Measurements from ENCODE around the gene PACS1. TPM values are rescaled to one million over a fixed set of nuclear protein-coding genes. Genes with fewer than 3 reads are reported as not detected.
A peak's percentile ranks its signal among the peaks of the same experiment; 100 is the strongest.
"Not testable (repeated sequence)": the region's sequence is repeated elsewhere in the genome, so short reads cannot be mapped to it uniquely, and the experiment has no call there.

Gene PACS1
- total and polyA plus RNA-seq, 2 donors (not counting 1 experiment from before 2014, with no cell fraction given), result 131 to 303 TPM

DNA sequence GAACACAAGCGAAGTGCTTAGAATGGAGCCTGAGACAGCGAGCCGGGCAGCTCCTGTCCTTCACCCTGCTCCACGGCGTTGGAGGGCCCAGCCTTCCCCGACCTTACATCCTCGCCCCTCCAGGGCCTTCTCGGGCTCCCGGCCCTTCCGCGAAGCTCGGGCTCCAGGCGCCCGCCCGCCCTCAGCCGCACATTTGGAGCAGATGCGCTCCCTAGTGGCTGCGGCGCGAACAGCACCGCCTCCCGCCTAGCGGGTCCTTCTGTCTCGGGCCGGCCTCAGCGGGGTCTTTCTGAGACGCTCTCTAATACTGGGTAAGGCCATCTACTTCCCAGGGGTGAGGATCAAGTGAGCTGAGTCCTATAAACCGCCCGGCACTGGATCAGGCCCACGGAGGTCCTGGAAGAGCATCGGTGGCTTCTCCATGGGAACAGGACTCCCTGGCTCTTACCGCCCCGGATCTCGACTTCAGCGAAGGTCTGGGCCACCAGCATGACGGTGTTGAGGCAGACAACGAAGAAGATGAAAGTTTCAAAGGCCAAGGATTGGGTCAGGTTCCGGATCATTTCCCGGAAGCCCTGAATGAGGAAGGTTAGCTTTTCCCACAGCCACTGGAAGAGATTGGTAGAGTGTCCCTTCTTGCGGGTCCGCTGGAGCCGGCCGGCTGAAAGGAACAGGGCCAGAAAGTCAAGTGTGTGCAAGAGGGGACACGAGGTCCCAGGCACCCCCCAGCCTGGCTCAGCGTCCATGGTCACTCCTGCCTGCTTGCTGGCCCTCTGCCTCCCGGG, 47.5 kb upstream of the PACS1 start:
- ChIA-PET CTCF (interaction anchor here (0.6 to 2.0 kb wide), 24 partner anchors 11 to 329 kb away, joined by 3 to 13 read pairs (median 4); partner anchors contain the start of genes AP5B1, BANF1, CCDC85B and CST6), POLR2A (interaction anchor here (0.5 kb wide), 1 partner anchor 136 kb away, joined by 3 read pairs; no protein-coding TSS in a partner anchor)
- intact Hi-C loops (cut with micrococcal nuclease), result loop anchor here (1.0 kb wide), 2 partner anchors 30 to 33 kb away; partner anchors contain the start of gene SF3B2
- no peaks in the 10 kb centered on the region for H3K9me3 Mint-ChIP-seq (ENCODE audit: insufficient read depth)
- peaks cover 5% of the 10 kb centered on the region for H3K4me1 Mint-ChIP-seq
- no peaks in the 10 kb centered on the region for H3K36me3 ChIP-seq (replicated peaks in 1 of 2; ENCODE audit: control extremely low read depth in 1 of 2, control insufficient read depth in 1 of 2, extremely low read depth in 1 of 2, insufficient read depth in 2 of 2, low read length in 1 of 2)
- no peaks in the 10 kb centered on the region for H3K79me2 ChIP-seq (ENCODE audit: control insufficient read depth, insufficient read depth, low read length)
- H3K27me3 ChIP-seq (replicated peaks in 1 of 4; ENCODE audit: control extremely low read depth in 1 of 4, control insufficient read depth in 3 of 4, insufficient read depth in 4 of 4, low read length in 3 of 4), result peaks cover 0 to 9% (median 4%) of the 10 kb centered on the region in 4 experiments
- DNase-seq (peak; percentile 85), ATAC-seq (ENCODE audit: low read depth) (peak; percentile 99)
- 22% methylated on average over 44 of the region's 46 CpGs for WGBS (ENCODE audit: insufficient coverage)
- H3K4me3 ChIP-seq (ENCODE audit: control extremely low read depth in 1 of 5, extremely low read depth in 1 of 5, insufficient read depth in 1 of 5, low read depth in 2 of 5, low read length in 4 of 5), result no peak overlapping the region
- H2AFZ ChIP-seq (ENCODE audit: insufficient read depth, low read depth, low read length, poor library complexity, severe bottlenecking), result peak overlapping the region; percentile 75
- TF ChIP-seq, protein P1, sequence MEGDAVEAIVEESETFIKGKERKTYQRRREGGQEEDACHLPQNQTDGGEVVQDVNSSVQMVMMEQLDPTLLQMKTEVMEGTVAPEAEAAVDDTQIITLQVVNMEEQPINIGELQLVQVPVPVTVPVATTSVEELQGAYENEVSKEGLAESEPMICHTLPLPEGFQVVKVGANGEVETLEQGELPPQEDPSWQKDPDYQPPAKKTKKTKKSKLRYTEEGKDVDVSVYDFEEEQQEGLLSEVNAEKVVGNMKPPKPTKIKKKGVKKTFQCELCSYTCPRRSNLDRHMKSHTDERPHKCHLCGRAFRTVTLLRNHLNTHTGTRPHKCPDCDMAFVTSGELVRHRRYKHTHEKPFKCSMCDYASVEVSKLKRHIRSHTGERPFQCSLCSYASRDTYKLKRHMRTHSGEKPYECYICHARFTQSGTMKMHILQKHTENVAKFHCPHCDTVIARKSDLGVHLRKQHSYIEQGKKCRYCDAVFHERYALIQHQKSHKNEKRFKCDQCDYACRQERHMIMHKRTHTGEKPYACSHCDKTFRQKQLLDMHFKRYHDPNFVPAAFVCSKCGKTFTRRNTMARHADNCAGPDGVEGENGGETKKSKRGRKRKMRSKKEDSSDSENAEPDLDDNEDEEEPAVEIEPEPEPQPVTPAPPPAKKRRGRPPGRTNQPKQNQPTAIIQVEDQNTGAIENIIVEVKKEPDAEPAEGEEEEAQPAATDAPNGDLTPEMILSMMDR (IDR thresholded peaks at IDR 0.05), result peak; percentile 93
- no peak for TF ChIP-seq EZH2 (IDR thresholded peaks at IDR 0.05; ENCODE audit: borderline replicate concordance, insufficient read depth, low read depth, low read length, poor library complexity, severe bottlenecking)
- H3K4me3 Mint-ChIP-seq, result no peak overlapping the region
- H3K27ac ChIP-seq (ENCODE audit: low read length in 2 of 2), result no peak overlapping the region
- no peaks in the 10 kb centered on the region for H4K20me1 ChIP-seq (ENCODE audit: control insufficient read depth, insufficient read depth, low read length, poor library complexity, severe bottlenecking)
- no peak overlapping the region for H3K27ac Mint-ChIP-seq
- H3K9me3 ChIP-seq (ENCODE audit: control extremely low read depth in 1 of 3, control insufficient read depth in 2 of 3, insufficient read depth in 1 of 3, low read length in 2 of 3), result no peaks in the 10 kb centered on the region
- peaks cover 7% of the 10 kb centered on the region in 2 donors for H3K4me1 ChIP-seq (ENCODE audit: control insufficient read depth in 2 of 2, insufficient read depth in 2 of 2, low read length in 2 of 2)
- H3K27me3 Mint-ChIP-seq, result peaks cover 7% of the 10 kb centered on the region
- peak overlapping the region; percentile 70 for H3K4me2 ChIP-seq (replicated peaks; ENCODE audit: low read depth, low read length, poor library complexity, severe bottlenecking)
- H3K9ac ChIP-seq (ENCODE audit: low read length), result no peak overlapping the region

DNA sequence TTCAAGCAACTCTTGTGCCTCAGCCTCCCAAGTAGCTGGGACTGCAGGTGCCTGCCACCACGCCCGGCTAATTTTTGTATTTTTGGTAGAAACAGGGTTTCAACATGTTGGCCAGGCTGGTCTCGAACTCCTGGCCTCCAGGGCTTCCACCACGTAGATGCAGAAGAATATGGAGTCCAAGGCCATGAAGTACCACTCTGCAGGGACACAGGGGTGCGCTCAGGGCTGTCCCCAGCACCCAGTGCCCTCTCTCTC, 47.0 kb upstream of the PACS1 start:
- H3K79me2 ChIP-seq (ENCODE audit: control insufficient read depth, insufficient read depth, low read length); DNase-seq; H4K20me1 ChIP-seq (ENCODE audit: control insufficient read depth, insufficient read depth, low read length, poor library complexity, severe bottlenecking); H3K4me3 Mint-ChIP-seq; H3K27me3 ChIP-seq (replicated peaks in 1 of 4; ENCODE audit: control extremely low read depth in 1 of 4, control insufficient read depth in 3 of 4, insufficient read depth in 4 of 4, low read length in 3 of 4); H3K9ac ChIP-seq (ENCODE audit: low read length); intact Hi-C loops (cut with micrococcal nuclease); H3K4me1 Mint-ChIP-seq; H3K27ac Mint-ChIP-seq; H3K4me3 ChIP-seq (ENCODE audit: control extremely low read depth in 1 of 5, extremely low read depth in 1 of 5, insufficient read depth in 1 of 5, low read depth in 2 of 5, low read length in 4 of 5); H3K4me1 ChIP-seq (ENCODE audit: control insufficient read depth in 2 of 2, insufficient read depth in 2 of 2, low read length in 2 of 2); H3K9me3 Mint-ChIP-seq (ENCODE audit: insufficient read depth); H3K27ac ChIP-seq (ENCODE audit: low read length in 2 of 2); H3K27me3 Mint-ChIP-seq; H3K4me2 ChIP-seq (replicated peaks; ENCODE audit: low read depth, low read length, poor library complexity, severe bottlenecking); H2AFZ ChIP-seq (ENCODE audit: insufficient read depth, low read depth, low read length, poor library complexity, severe bottlenecking); ATAC-seq (ENCODE audit: low read depth); H3K9me3 ChIP-seq (ENCODE audit: control extremely low read depth in 1 of 3, control insufficient read depth in 2 of 3, insufficient read depth in 1 of 3, low read length in 2 of 3); POLR2A ChIA-PET; H3K36me3 ChIP-seq (replicated peaks in 1 of 2; ENCODE audit: control extremely low read depth in 1 of 2, control insufficient read depth in 1 of 2, extremely low read depth in 1 of 2, insufficient read depth in 2 of 2, low read length in 1 of 2): not testable (repeated sequence)
- WGBS (ENCODE audit: insufficient coverage), result 68% methylated on average over 4 of the region's 5 CpGs
- CTCF ChIA-PET, result interaction anchor here (1.2 to 2.0 kb wide), 13 partner anchors 11 to 329 kb away, joined by 3 to 11 read pairs (median 5); partner anchors contain the start of genes AP5B1, BANF1, CST6 and EIF1AD
